Measurements from ENCODE around the gene CIITA.
A peak's percentile ranks its signal among the peaks of the same experiment; 100 is the strongest.

DNA sequence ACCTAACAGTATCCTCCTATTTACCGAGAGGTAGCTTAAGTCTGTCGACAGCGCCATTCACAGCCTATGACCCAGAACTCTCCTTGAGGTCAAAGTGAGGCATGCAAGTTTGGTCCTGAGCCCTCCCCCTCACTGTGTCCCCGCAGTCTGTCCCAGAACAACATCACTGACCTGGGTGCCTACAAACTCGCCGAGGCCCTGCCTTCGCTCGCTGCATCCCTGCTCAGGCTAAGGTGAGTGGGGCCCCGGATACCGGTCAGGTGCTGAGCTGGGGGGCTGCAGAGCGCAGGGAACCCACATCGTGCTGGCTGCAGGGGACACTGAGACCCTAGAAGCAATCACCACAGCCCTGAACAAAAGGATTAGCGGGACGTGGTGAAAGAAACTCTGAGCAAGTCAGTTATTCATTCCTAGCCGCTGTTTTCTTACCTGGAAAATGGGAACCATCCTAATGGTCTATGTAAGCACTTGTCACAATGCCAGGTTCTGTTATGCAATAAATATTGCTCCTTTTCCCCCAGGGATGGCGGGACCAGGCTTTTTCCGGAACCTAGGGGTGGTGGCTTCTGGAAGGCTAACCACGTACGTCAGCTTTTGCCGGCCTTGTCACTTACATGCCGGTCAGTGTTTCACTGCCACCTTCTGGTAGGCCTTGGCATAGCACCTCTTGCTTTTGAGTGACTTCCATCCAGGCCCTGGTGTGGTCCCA, 41.4 kb downstream of the CIITA start:
- TF ChIP-seq U2AF2 (optimal IDR thresholded peaks at IDR 0.05; ENCODE audit: low read depth, low read length) = no peak
- no peak for TF ChIP-seq FOS (IDR thresholded peaks at IDR 0.05; ENCODE audit: extremely low read depth, insufficient read length)
- TF ChIP-seq, protein P1, sequence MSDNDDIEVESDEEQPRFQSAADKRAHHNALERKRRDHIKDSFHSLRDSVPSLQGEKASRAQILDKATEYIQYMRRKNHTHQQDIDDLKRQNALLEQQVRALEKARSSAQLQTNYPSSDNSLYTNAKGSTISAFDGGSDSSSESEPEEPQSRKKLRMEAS (CRISPR knock-in tag; IDR thresholded peaks at IDR 0.05) = no peak
- no peak for TF ChIP-seq ZSCAN29 (IDR thresholded peaks at IDR 0.05)
- no peak for TF ChIP-seq CHCHD3 (CRISPR knock-in tag; IDR thresholded peaks at IDR 0.05)
- no peak for TF ChIP-seq ZNF274 (IDR thresholded peaks at IDR 0.05; ENCODE audit: borderline replicate concordance, low read depth, low read length)
- TF ChIP-seq MXI1 (IDR thresholded peaks at IDR 0.05; ENCODE audit: low read depth, low read length) = no peak
- TF ChIP-seq, protein P2, sequence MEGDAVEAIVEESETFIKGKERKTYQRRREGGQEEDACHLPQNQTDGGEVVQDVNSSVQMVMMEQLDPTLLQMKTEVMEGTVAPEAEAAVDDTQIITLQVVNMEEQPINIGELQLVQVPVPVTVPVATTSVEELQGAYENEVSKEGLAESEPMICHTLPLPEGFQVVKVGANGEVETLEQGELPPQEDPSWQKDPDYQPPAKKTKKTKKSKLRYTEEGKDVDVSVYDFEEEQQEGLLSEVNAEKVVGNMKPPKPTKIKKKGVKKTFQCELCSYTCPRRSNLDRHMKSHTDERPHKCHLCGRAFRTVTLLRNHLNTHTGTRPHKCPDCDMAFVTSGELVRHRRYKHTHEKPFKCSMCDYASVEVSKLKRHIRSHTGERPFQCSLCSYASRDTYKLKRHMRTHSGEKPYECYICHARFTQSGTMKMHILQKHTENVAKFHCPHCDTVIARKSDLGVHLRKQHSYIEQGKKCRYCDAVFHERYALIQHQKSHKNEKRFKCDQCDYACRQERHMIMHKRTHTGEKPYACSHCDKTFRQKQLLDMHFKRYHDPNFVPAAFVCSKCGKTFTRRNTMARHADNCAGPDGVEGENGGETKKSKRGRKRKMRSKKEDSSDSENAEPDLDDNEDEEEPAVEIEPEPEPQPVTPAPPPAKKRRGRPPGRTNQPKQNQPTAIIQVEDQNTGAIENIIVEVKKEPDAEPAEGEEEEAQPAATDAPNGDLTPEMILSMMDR (IDR thresholded peaks at IDR 0.05 in 2 of 3, conservative IDR thresholded peaks at IDR 0.05 in 1 of 3; ENCODE audit: insufficient read depth in 2 of 3, low read depth in 1 of 3, low read length in 3 of 3) = peak; percentile 89 to 98 (median 95)
- no peak for TF ChIP-seq MAFF (IDR thresholded peaks at IDR 0.05; ENCODE audit: low read length)
- no peak for TF ChIP-seq LARP7 (IDR thresholded peaks at IDR 0.05)
- TF ChIP-seq EP300 (IDR thresholded peaks at IDR 0.05; ENCODE audit: low read length) = no peak
- no peak for TF ChIP-seq EGR1 (conservative IDR thresholded peaks at IDR 0.05)
- 0 out of 4 replicates have a peak, but pooled peaks of 1 of the 2 experiments have one; percentile 12 for TF ChIP-seq NRF1 (conservative IDR thresholded peaks at IDR 0.05 in 1 of 2, IDR thresholded peaks at IDR 0.05 in 1 of 2)
- peak; percentile 30; the same call in 1 of the 2 replicates for TF ChIP-seq KLF16 (IDR thresholded peaks at IDR 0.05)
